ENCODE results near the gene CFAP52. TPM values are rescaled to one million over a fixed set of nuclear protein-coding genes. Genes with fewer than 3 reads are reported as not detected.
"Not testable (repeated sequence)": the region's sequence is repeated elsewhere in the genome, so short reads cannot be mapped to it uniquely, and the experiment has no call there.

Gene CFAP52
- total RNA-seq, 1 donor: 0.18 TPM

DNA sequence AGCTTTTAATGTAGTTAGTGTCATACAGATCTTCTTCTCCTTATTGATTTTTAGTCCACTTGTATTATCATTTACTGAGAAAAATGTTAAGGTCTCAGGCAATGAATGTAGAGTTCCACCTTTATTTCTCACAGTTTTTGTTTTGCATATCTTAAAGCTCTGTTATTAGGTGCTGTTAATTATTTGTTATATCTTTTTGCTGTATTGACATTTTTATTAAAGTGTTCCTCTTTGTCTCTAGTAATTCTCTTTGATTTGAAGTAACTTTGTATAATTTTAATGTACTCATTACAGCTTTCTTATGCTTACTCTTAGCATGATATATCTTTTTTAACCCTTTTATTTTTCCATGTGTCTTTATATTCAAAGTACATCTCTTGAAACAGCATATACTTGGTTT is 46.5 kb downstream of the CFAP52 start:
- TF ChIP-seq, protein P1, sequence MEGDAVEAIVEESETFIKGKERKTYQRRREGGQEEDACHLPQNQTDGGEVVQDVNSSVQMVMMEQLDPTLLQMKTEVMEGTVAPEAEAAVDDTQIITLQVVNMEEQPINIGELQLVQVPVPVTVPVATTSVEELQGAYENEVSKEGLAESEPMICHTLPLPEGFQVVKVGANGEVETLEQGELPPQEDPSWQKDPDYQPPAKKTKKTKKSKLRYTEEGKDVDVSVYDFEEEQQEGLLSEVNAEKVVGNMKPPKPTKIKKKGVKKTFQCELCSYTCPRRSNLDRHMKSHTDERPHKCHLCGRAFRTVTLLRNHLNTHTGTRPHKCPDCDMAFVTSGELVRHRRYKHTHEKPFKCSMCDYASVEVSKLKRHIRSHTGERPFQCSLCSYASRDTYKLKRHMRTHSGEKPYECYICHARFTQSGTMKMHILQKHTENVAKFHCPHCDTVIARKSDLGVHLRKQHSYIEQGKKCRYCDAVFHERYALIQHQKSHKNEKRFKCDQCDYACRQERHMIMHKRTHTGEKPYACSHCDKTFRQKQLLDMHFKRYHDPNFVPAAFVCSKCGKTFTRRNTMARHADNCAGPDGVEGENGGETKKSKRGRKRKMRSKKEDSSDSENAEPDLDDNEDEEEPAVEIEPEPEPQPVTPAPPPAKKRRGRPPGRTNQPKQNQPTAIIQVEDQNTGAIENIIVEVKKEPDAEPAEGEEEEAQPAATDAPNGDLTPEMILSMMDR (IDR thresholded peaks at IDR 0.05; ENCODE audit: insufficient read depth, low read length): no peak
- no peak for DNase-seq (ENCODE audit: low read depth)
- no peak overlapping the region for H3K4me3 ChIP-seq (ENCODE audit: low read depth, low read length)

DNA sequence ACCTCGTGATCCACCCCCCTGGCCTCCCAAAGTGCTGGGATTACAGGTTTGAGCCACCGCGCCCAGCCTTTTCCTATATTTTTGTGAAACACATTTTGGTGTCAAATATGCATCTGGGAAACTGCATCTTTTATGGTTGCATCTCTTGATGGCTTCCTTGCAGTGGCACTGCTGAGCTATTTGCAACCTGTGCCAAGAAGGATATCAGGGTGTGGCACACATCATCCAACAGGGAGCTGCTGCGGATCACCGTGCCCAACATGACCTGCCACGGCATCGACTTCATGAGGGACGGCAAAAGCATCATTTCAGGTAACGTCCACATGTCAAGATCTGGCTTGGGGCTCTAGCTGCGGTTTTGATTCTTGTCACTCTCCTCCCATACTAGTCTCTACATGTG is 52.1 kb downstream of the CFAP52 start:
- no peak overlapping the region for H3K4me3 ChIP-seq (ENCODE audit: low read depth, low read length)
- DNase-seq (ENCODE audit: low read depth): no peak
- TF ChIP-seq, protein P1 (IDR thresholded peaks at IDR 0.05; ENCODE audit: insufficient read depth, low read length): no peak

DNA sequence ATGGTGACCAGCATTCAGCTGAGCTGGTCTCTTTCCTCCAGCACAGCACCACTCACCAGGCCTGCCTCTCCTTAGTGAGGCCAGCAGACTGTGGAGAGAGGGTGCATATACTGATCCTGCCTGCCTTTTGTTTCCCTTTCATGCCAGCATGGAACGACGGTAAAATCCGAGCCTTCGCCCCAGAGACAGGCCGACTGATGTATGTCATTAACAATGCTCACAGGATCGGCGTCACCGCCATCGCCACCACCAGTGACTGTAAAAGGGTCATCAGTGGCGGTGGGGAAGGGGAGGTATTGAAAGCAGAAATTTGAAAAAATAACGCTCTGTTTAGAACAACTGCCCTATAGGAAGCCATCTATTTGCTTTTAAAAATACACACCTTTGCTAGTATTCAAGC is 56.3 kb downstream of the CFAP52 start:
- no peak for DNase-seq (ENCODE audit: low read depth)
- TF ChIP-seq, protein P1 (IDR thresholded peaks at IDR 0.05; ENCODE audit: insufficient read depth, low read length): no peak
- no peak overlapping the region for H3K4me3 ChIP-seq (ENCODE audit: low read depth, low read length)

DNA sequence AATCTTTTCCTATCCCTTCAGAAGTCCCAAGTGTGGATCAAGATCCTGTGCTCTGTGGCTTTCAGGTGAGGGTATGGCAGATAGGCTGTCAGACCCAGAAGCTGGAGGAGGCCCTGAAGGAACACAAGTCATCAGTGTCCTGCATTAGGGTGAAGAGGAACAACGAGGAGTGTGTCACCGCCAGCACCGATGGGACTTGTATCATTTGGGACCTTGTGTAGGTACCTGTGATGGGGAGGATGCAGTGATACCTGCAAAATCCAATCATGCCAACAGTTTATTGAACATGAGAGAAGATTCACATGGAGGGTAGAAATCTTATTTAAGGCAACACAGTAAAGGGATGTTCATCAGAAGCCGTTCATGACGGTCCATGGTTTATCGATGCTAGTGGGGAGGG is 58.9 kb downstream of the CFAP52 start:
- H3K4me3 ChIP-seq (ENCODE audit: low read depth, low read length): no peak overlapping the region
- DNase-seq (ENCODE audit: low read depth): no peak
- TF ChIP-seq, protein P1 (IDR thresholded peaks at IDR 0.05; ENCODE audit: insufficient read depth, low read length): no peak

DNA sequence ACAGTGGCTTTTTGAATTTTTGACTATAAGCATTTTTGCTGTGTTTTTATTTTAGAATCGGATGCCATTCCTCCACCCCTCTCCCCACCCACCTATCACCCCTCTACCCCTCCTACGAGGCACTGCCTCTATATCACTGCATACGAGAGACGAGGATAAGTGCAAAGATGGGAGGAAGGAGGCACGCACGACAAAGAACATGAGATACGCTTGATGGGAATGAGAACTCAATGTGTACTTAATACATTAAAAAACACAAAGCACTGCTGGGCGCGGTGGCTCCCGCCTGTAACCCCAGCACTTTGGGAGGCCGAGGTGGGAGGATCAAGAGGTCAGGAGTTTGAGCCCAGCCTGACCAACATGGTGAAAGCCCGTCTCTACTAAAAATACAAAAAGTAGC is 60.1 kb downstream of the CFAP52 start:
- TF ChIP-seq, protein P1 (IDR thresholded peaks at IDR 0.05; ENCODE audit: insufficient read depth, low read length): no peak
- H3K4me3 ChIP-seq (ENCODE audit: low read depth, low read length): no peak overlapping the region
- no peak for DNase-seq (ENCODE audit: low read depth)

DNA sequence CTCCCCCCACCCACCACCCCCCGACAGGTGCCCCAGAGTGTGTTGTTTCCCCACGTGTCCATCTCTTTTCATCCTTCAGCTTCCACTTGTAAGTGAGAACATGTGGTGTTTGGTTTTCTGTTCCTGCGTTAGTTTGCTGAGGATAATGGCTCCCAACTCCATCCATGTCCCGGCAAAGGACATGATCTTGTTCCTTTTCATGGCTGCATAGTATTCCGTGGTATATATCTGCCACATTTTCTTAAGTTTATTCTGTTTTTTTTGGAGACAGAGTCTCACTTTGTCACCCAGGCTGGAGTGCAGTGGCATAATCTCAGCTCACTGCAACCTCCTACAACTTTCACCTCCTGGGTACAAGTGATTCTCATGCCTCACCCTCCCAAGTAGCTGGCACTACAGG is 63.9 kb downstream of the CFAP52 start:
- DNase-seq (ENCODE audit: low read depth); H3K4me3 ChIP-seq (ENCODE audit: low read depth, low read length): not testable (repeated sequence)

DNA sequence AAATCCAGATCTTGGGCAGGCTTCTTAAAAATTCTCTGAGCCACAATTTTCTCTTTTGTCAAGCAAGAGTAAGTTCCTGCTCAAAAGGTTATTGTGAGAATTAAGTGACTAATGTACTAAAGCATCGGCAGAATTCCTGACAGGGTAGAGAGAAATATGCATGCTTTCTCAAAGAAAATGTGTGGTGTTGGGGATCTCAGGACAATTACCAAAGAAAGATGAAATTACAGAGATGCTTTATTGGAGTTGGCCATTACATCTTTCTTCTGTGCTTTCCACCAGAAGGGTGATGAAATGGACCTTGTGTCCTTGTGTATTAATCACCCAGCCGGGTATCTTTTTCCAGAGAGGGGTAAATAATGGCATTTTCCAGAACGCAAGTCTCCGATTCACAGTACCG is 67.2 kb downstream of the CFAP52 start:
- TF ChIP-seq, protein P1 (IDR thresholded peaks at IDR 0.05; ENCODE audit: insufficient read depth, low read length): no peak
- no peak overlapping the region for H3K4me3 ChIP-seq (ENCODE audit: low read depth, low read length)
- no peak for DNase-seq (ENCODE audit: low read depth)

Data from fibroblast of the aortic adventitia (primary cell).